Activated T-cell treated with anti-CD3 and anti-CD28 coated beads for 1 hour (primary cell): ENCODE data around the gene TPPP3.
"Not testable (repeated sequence)": the region's sequence is repeated elsewhere in the genome, so short reads cannot be mapped to it uniquely, and the experiment has no call there.

Source experiments
- DNase-seq: peaks from one replicate; pipeline ENCODE4 v3.0.0-alpha.2; 2020; ENCODE audit warnings: low read depth

The TPPP3 gene

DNA sequence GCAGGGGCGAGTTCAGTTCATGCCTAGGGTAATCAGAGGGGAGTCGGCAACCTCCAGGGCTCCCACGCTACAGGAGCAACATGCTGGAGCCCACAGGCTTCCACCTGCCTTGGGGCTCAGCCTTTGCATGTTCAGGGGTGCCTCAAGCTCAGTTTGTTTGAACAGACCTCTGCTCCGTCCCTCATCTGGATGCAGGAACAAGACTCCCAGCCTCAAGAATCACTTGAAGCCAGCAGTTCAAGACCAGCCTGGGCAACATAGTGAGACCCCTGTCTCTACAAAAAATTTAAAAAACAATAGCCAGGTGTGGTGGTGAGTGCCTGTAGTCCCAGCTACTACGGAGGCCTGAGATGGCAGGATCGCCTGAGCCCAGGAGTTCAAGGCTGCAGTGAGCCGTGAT lies 32.7 kb upstream of the TPPP3 start:
- no peak for DNase-seq

DNA sequence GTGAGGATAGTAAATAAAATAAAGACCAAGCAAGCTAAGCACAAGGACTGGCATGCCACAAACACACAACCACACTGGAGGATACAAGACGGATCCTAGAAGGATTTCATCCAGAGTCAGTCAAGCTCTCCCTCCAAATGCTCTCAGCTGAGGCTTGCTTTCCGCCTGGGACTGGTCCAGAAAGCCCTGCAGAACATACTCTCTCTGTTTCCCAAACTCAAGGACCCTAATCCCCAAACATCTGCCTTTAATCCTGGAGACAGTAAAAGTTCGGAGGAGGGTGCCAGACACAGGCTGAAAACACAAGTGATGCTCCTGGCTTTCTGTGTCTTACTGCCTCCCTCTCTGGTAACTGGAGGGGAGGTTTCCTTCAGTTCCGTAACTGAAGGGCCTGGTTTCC lies 32.3 kb upstream of the TPPP3 start:
- DNase-seq = no peak

GRCh38 chr16:67425061-67425460 lies 31.8 kb upstream of the TPPP3 start:
- no peak for DNase-seq

GRCh38 chr16:67424261-67424615 lies 30.9 kb upstream of the TPPP3 start:
- no peak for DNase-seq

- no peak for DNase-seq
These were observed 30.4 kb upstream of the TPPP3 start for GRCh38 chr16:67423611-67424260.

DNA sequence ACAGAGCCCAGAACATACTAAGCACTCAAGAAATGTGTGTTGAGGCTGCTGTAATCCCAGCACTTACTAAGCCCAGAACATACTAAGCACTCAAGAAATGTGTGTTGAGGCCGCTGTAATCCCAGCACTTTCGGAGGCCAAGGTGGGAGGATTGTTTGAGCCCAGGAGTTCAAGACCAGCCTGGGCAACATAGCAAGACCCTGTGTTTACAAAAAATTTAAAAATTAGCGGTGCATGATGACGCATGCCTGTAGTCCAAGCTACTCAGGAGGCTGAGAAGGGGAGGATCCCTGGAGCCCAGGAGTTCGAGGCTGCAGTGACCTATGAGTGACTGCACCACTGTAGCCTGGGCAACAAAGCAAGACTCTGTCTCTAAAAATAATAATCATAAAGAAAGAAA lies 29.7 kb upstream of the TPPP3 start:
- no peak for DNase-seq

GRCh38 chr16:67421030-67421429 lies 27.7 kb upstream of the TPPP3 start:
- no peak for DNase-seq

GRCh38 chr16:67419931-67420330 lies 26.6 kb upstream of the TPPP3 start:
- DNase-seq = no peak

- no peak for DNase-seq
These were observed 26.2 kb upstream of the TPPP3 start for GRCh38 chr16:67419502-67419901.

- DNase-seq = no peak
These were observed 24.2 kb upstream of the TPPP3 start for GRCh38 chr16:67417333-67418061.

- peak; percentile 24 for DNase-seq
These were observed 22.8 kb upstream of the TPPP3 start, which contains the start of gene ZDHHC1 for GRCh38 chr16:67415872-67416793. Gene ZDHHC1, minus strand, starts transcription at chr16:67416477. Its CDS starts 8,702 bp downstream, at chr16:67407775.

DNA sequence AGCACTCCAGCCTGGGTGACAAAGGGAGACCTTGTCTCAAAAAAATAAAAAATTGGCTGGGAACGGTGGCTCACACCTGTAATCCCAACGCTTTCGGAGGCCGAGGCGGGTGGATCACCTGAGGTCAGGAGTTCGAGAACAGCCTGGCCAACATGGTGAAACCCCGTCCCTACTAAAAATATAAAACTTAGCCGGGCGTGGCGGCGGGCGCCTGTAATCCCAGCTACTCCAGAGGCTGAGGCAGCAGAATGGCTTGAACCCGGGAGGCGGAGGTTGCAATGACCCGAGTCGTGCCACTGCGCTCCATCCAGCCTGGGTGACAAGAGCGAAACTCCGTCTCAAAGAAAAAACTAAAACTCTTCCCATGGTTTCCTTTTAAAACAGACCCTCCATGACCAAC lies 22.1 kb upstream of the TPPP3 start:
- DNase-seq = not testable (repeated sequence)

DNA sequence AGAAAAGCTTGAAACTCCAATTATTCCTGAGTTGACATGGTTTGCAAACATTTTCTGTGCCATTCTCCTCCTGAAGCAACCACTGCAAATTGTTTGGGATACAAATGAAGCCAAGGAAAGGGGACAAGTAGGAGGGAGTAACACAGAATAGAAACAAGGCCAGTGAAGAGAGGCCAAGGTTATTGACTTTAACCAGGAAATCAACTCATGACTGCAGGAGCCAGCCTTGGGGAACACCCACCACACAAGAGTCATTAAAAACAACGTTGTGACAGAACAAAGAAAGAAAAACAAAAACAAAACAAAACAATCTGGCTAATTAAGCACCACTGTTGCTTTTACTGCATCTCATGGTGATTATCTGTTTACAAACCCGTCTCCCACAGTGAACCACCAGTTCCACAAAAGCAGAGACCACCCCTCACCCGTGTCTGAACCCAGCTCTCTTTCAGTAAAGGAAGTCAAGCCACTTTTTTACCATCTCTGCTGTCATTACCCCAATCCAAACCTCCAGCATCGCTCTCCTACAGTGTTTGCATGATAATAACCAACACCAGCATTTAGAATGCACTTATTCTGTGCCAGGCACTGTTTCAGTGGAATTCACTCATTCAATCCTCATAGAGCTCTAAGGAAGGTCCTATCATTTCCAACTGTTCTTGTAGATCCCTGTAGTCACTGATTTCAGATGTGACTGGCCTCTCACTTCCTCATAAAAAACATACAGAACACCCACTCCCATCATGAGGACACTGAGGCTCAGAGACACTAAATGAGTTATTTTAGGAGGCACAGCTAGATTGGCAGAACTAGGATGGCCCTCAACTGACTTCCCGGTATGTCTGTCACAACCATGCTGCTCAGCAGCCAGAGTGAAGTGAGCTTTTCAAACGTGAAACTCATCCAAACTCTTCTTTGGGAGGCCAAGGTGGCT lies 20.9 kb upstream of the TPPP3 start:
- no peak for DNase-seq

GRCh38 chr16:67412294-67412693 lies 19.0 kb upstream of the TPPP3 start:
- DNase-seq = no peak

DNA sequence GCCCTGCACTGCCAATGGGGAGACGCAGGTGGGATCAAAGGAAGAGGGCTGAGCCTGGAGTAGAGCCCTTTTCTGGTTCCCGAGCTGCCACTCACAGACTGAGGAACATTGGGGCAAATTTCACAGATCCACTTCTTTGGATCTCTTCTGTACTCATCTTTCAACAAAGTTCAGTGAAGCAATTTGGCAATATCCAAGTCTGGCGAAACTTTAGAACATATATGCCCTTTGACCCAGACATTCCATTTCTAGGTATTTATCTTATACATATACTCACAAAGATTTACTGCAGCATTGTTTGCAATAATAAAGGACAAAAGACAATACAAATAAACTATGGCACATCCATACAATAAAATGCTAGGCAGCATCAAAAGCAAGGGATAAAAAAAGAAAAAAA lies 18.0 kb upstream of the TPPP3 start:
- no peak for DNase-seq

DNA sequence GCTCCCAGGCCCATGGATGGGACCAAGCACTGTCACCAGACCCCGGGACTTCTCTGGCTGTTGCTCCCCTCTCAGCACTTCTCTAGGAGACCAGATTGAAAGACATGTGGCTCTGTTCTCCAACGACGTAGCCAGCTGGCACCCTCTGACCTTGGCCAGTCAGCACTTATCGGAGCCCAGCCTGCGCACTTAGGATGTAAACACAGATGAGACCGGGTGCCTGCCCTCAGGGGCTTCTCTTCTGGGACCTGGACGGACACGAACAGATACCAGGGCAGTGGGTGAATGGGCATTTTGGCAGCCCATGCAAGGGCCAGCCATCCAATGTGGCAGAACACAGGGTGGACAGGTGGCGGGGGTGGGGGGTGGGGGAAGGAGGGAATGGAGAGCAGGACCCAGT lies 16.3 kb upstream of the TPPP3 start:
- DNase-seq = no peak

- DNase-seq = no peak
These were observed 14.6 kb upstream of the TPPP3 start for GRCh38 chr16:67407788-67408452.

GRCh38 chr16:67407176-67407787 lies 14.0 kb upstream of the TPPP3 start:
- no peak for DNase-seq

DNA sequence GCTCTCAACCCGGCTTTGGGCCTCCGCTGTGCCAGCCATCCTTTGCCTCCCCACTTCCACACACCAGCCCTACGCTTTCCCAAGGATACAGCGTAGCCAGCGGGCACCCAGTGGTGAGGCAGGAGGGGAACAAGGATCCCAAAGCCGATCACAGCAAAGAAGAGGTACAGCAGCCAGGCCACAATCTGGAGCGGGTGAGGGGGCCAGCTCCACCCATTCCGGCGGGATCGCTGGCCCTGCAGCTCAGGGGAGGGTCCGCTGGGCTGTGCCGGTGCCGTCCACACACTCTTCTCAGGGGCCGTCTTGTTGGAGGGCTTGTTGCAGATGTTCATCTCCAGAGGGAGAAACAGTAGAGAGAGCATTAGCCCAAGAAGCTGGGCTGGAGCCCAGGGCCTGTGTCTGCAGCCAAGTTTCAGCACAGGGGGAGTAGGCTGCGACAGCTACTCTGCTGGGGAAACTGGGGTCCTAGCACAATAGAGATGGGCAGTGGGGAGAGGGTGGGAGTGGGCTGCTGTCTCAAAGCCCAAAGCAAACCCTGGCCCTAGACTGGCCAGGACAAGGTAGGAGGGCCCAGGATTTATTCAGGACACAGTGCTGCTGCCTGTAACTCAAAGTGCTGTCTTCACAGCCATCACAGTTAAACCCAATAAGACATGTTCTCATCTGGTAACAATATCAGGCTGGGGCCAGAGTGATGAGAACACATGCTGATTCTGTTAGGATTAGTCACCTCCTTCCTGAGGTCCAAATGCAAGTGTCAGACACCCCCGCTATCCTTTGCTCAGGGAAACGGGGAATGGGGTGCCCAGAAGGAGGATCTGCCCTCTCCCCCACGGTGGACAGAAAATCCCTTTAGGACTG lies 13.0 kb upstream of the TPPP3 start:
- no peak for DNase-seq

- DNase-seq = no peak
These were observed 12.0 kb upstream of the TPPP3 start for GRCh38 chr16:67405336-67405735.
